Neural progenitor cell (in vitro differentiated cells): ENCODE measurements around the gene RNU1-4.
"Not testable (repeated sequence)": the region's sequence is repeated elsewhere in the genome, so short reads cannot be mapped to it uniquely, and the experiment has no call there.

ENCODE experiments used
- CTCF ChIP-seq: fragments of 200-600 bp; sonication (generic); IDR thresholded peaks from 2 replicates; pipeline ENCODE4 v1.5.1; 2017; ENCODE audit warnings: antibody characterized with exemption, mild to moderate bottlenecking
- EZH2 ChIP-seq: fragments of 200-600 bp; sonication (generic); IDR thresholded peaks from 2 replicates; pipeline ENCODE4 v1.6.1; 2017; ENCODE audit warnings: antibody characterized with exemption, mild to moderate bottlenecking, moderate library complexity
- EZH2phosphoT487 ChIP-seq: fragments of 200-600 bp; sonication (generic); IDR thresholded peaks from 2 replicates; pipeline ENCODE4 v1.6.1; 2017; ENCODE audit warnings: antibody characterized with exemption

GRCh38 chr1:16755932-16756331, 15.6 kb downstream of the RNU1-4 start:
- not testable (repeated sequence) for TF ChIP-seq CTCF, EZH2phosphoT487, EZH2
